NB4 (cell line): ENCODE results near the gene XKR7.
A peak's percentile ranks its signal among the peaks of the same experiment; 100 is the strongest.
"Not testable (repeated sequence)": the region's sequence is repeated elsewhere in the genome, so short reads cannot be mapped to it uniquely, and the experiment has no call there.

ENCODE experiments used
- DNase-seq: peaks from one replicate; pipeline ENCODE4 v3.0.0; 2010; ENCODE audit warnings: low read depth
- H3K4me3 ChIP-seq: one replicate; pipeline ENCODE4 v1.5.1; 2011; ENCODE audit warnings: mild to moderate bottlenecking, low read depth, low read length, moderate library complexity
- CTCF ChIP-seq: IDR thresholded peaks from one replicate; pipeline ENCODE4 v1.5.1; 2012; ENCODE audit warnings: low read depth, low read length
- MAX ChIP-seq: IDR thresholded peaks from 2 replicates; pipeline ENCODE4 v1.6.1; 2011; ENCODE audit warnings: low read depth, low read length
- MYC ChIP-seq: IDR thresholded peaks from 2 replicates; pipeline ENCODE4 v1.6.1; 2011; ENCODE audit warnings: low read depth, low read length
- POLR2A ChIP-seq: IDR thresholded peaks from 2 replicates; pipeline ENCODE4 v1.6.1; 2011; ENCODE audit warnings: mild to moderate bottlenecking; ENCODE audit not compliant: insufficient read length; ENCODE audit errors: extremely low read depth

Gene XKR7

GRCh38 chr20:31922588-31922987 lies 45.4 kb upstream of the XKR7 start:
- TF ChIP-seq CTCF (no peak), MAX (no peak), POLR2A (no peak), MYC (no peak)
- no peak for DNase-seq
- H3K4me3 ChIP-seq, result no peak overlapping the region

- peak; percentile 80 for TF ChIP-seq MYC
- TF ChIP-seq MAX, result no peak; the same call in 1 of the 2 replicates
- no peak overlapping the region for H3K4me3 ChIP-seq
- peak; percentile 89 for DNase-seq
Measured at GRCh38 chr20:31923388-31924331, 44.3 kb upstream of the XKR7 start.

- DNase-seq, result no peak
- TF ChIP-seq POLR2A (no peak), MAX (no peak), CTCF (no peak), MYC (no peak)
- no peak overlapping the region for H3K4me3 ChIP-seq
Measured at GRCh38 chr20:31924561-31924960, 43.4 kb upstream of the XKR7 start.

- H3K4me3 ChIP-seq, result no peak overlapping the region
- no peak for DNase-seq
- TF ChIP-seq MAX (no peak), MYC (no peak), CTCF (no peak), POLR2A (no peak)
Measured at GRCh38 chr20:31925631-31926030, 42.3 kb upstream of the XKR7 start.

- TF ChIP-seq CTCF (no peak), POLR2A (no peak), MAX (no peak), MYC (no peak)
- no peak overlapping the region for H3K4me3 ChIP-seq
- no peak for DNase-seq
Measured at GRCh38 chr20:31926493-31926892, 41.5 kb upstream of the XKR7 start.

GRCh38 chr20:31927627-31928159 lies 40.3 kb upstream of the XKR7 start:
- no peak overlapping the region for H3K4me3 ChIP-seq
- no peak for DNase-seq
- TF ChIP-seq MAX (no peak), POLR2A (no peak), CTCF (no peak), MYC (no peak)

GRCh38 chr20:31929631-31930030 lies 38.3 kb upstream of the XKR7 start:
- not testable (repeated sequence) for H3K4me3 ChIP-seq, DNase-seq
